Kidney (tissue), 14 donors: ENCODE results near the gene TCF12. TPM values are rescaled to one million over a fixed set of nuclear protein-coding genes. Genes with fewer than 3 reads are reported as not detected.

Experiments
- DNase-seq, 5 donors: peaks; one replicate each; pipeline ENCODE4 v3.0.0-alpha.2; 2013 to 2020
- FAIRE-seq: peaks from 2 replicates; lab custom pipeline; 2012; peaks lifted over from hg19 to GRCh38; lab: Jason Lieb, UNC
- H3K27ac ChIP-seq, 2 donors: one replicate each; pipeline ENCODE4 v1.7.0; 2013; ENCODE audit warnings: low read depth in 2 of 2, low read length in 2 of 2, inconsistent platforms in 1 of 2
- H3K27me3 ChIP-seq: one replicate; pipeline ENCODE4 v1.7.1; 2013; ENCODE audit warnings: low read length, inconsistent platforms; ENCODE audit not compliant: control insufficient read depth, insufficient read depth
- H3K36me3 ChIP-seq, 3 donors: one replicate each; pipeline versions ENCODE4 v1.7.0 to v1.7.1; 2013; ENCODE audit warnings: low read length in 3 of 3, control low read depth in 1 of 3, inconsistent platforms in 1 of 3; ENCODE audit not compliant: insufficient read depth in 3 of 3, control insufficient read depth in 2 of 3
- H3K4me1 ChIP-seq, 3 donors: one replicate each; pipeline versions ENCODE4 v1.7.0 to v1.7.1; 2013; ENCODE audit warnings: low read length in 3 of 3, inconsistent platforms in 1 of 3, low read depth in 1 of 3; ENCODE audit not compliant: control insufficient read depth in 2 of 3, insufficient read depth in 2 of 3
- H3K4me3 ChIP-seq, 3 donors: one replicate each; pipeline versions ENCODE4 v1.7.0 to v1.8.1; 2013; ENCODE audit warnings: low read length in 3 of 3, control low read depth in 1 of 3, inconsistent platforms in 1 of 3
- H3K9ac ChIP-seq, 3 donors: one replicate each; pipeline versions ENCODE4 v1.7.0 to v1.7.1; 2013; ENCODE audit warnings: low read length in 3 of 3, control low read depth in 1 of 3, inconsistent platforms in 1 of 3
- H3K9me3 ChIP-seq, 3 donors: one replicate each; pipeline versions ENCODE4 v1.7.0 to v1.7.1; 2013; ENCODE audit warnings: low read length in 3 of 3, control low read depth in 1 of 3, inconsistent platforms in 1 of 3; ENCODE audit not compliant: control insufficient read depth in 2 of 3, insufficient read depth in 1 of 3
- intact Hi-C: fragments of 100-400 bp; cut with DNase I; formaldehyde crosslinking; loops from one replicate; pipeline ENCODE4 v1.11.1; 2022
- polyA plus RNA-seq: library from polyadenylated mRNA; stranded (reverse); fragments of 350-450 nt; fragmentation: Illumina TruSeq; extraction: RNeasy Lipid Tissue Mini Kit (QIAGEN cat#74804); gene quantifications from one replicate; pipeline ENCODE4 v1.2.3, GENCODE V29; 2014; ENCODE audit warnings: low read depth, low replicate concordance; ENCODE audit not compliant: insufficient read depth
- total RNA-seq: library from RNA; stranded (reverse); fragmentation: NEBNext Ultra II Directional; extraction: Animal tissue kit (Norgen Biotek cat#: 25700); gene quantifications from one replicate; pipeline ENCODE4 v1.2.1, GENCODE V29; 2021
- TF ChIP-seq, protein P1 (sequence below): IDR thresholded peaks from 3 replicates; pipeline ENCODE4 v1.5.1; 2012; ENCODE audit warnings: mild to moderate bottlenecking, moderate library complexity, borderline replicate concordance; ENCODE audit not compliant: insufficient read depth; ENCODE audit errors: extremely low read depth
- donor health status: control.
- donor health status: control.
- donor health status: control.
- donor health status: control.
- donor health status: control.
- donor health status: DM: yes; HTN: yes; CAD: no.
- donor health status: Normal renal cell carcinoma (clear cell type).

TCF12 gene
- total and polyA plus RNA-seq, 2 donors from 2014 or later = 16.3 to 116 TPM

DNA sequence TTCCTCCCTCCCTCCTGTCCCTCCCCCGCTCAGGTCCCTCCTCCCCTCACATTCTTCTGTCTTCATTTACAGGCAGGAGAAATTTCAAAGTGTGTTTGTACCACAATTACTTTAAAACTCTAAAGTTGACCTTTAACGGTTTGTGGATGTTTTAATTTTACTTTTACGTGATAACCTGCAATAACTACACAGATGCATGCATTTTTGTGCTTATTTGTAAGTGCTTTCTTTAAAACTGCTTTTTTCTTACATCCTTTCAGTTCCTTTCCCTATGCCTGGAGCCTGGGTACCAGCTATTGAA, 406.1 kb downstream of the TCF12 start:
- peak overlapping the region in 1 of 2 donors; percentile 5 for H3K27ac ChIP-seq
- no peak overlapping the region for H3K4me3 ChIP-seq
- H3K9ac ChIP-seq = no peak overlapping the region
- FAIRE-seq (no peak), DNase-seq (peak in 1 of 5 donors; percentile 70)
- no peaks in the 10 kb centered on the region for H3K27me3 ChIP-seq
- H3K36me3 ChIP-seq = no peaks in the 10 kb centered on the region
- TF ChIP-seq, protein P1, sequence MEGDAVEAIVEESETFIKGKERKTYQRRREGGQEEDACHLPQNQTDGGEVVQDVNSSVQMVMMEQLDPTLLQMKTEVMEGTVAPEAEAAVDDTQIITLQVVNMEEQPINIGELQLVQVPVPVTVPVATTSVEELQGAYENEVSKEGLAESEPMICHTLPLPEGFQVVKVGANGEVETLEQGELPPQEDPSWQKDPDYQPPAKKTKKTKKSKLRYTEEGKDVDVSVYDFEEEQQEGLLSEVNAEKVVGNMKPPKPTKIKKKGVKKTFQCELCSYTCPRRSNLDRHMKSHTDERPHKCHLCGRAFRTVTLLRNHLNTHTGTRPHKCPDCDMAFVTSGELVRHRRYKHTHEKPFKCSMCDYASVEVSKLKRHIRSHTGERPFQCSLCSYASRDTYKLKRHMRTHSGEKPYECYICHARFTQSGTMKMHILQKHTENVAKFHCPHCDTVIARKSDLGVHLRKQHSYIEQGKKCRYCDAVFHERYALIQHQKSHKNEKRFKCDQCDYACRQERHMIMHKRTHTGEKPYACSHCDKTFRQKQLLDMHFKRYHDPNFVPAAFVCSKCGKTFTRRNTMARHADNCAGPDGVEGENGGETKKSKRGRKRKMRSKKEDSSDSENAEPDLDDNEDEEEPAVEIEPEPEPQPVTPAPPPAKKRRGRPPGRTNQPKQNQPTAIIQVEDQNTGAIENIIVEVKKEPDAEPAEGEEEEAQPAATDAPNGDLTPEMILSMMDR = no peak
- peaks cover 0 to 10% (median 0%) of the 10 kb centered on the region in 3 donors for H3K4me1 ChIP-seq
- intact Hi-C loops = no loop called here
- no peaks in the 10 kb centered on the region for H3K9me3 ChIP-seq

DNA sequence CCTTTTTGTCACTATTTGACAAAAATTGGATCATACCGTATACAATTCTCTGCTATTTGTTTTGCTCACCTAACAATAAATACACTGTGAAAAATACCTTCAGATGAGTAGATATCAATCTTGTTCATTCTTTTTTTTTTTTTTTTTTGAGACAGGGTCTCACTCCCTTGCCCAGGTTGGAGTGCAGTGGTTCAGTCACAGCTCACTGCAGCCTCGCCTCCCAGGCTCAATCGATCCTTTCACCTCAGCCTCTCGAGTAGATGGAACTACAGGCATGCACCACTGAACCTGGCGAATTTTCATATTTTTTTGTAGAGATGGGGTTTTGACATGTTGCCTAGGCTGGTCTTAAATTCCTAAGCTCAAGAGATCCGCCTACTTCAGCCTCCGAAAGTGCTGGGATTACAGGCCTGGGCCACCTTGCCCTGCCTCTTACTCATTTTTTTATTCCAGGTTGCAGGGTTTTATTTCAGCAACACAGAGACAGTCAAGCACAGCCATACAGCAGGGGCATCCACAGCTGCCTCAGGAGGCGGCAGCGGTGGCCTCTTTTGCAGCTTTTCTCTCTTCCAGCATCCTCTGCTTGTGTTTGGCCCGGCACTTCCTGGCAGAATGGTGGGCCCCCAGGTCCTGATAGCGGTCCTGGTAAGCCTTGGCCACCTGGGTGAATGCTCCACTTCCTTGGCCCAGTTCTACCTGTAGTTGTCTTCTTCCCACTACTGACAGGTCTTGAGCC, 406.7 kb downstream of the TCF12 start:
- Histone ChIP-seq H3K9me3 (no peaks in the 10 kb centered on the region), H3K36me3 (no peaks in the 10 kb centered on the region), H3K4me3 (no peak overlapping the region), H3K27me3 (no peaks in the 10 kb centered on the region), H3K4me1 (peaks cover 0 to 10% (median 0%) of the 10 kb centered on the region in 3 donors), H3K27ac (peak overlapping the region in 1 of 2 donors; percentile 5), H3K9ac (no peak overlapping the region)
- DNase-seq (no peak), FAIRE-seq (no peak)
- intact Hi-C loops = no loop called here
- TF ChIP-seq, protein P1 = no peak

DNA sequence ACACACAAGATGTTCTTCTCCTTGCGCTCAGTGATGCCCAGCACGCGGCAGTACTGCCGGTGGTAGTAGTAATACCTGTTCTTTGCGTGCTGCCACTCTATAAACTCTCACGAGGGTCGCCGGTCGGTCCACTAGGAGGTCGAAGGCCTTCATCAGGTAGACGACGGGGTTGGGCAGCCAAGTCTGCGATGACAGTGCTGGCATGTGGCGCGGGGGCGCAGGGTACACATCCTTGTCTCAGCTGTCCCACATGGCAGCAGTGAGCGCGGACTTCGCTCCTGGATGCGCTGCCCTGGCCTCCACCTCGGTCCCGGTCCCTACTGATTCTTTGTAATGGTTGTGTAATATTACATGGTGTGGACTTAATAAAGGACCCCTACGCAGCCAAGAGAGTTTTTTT, 407.8 kb downstream of the TCF12 start:
- TF ChIP-seq, protein P1 = no peak
- Histone ChIP-seq H3K36me3 (no peaks in the 10 kb centered on the region), H3K9ac (no peak overlapping the region), H3K9me3 (no peaks in the 10 kb centered on the region), H3K27ac (peak overlapping the region in 1 of 2 donors; percentile 28), H3K4me1 (peaks cover 0 to 10% (median 0%) of the 10 kb centered on the region in 3 donors), H3K4me3 (no peak overlapping the region), H3K27me3 (no peaks in the 10 kb centered on the region)
- DNase-seq (no peak), FAIRE-seq (no peak)
- intact Hi-C loops = no loop called here

DNA sequence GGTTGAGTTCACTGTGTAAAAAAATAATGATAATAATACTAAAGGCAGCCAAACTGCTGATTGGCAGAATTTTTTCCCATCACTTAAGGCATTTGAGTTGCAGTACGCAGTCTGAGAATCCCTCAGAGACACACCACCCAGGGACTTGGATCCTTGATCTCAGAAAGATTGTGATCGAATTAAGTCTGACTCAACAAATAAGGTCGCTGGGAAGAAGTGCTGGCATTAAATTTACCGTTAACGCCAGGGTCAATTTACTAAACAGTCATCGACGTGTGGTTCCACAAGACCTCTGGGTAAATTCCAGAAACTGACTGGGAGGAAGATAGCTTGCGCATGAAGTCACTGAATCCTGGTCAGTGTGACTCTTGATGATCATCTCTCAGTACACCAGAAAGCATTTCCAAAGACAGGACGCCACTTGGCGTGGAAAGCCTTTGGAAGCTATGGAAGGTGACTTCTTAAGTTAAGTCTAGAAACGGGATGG, 409.6 kb downstream of the TCF12 start:
- Histone ChIP-seq H3K4me3 (no peak overlapping the region), H3K27me3 (no peaks in the 10 kb centered on the region), H3K9ac (no peak overlapping the region), H3K9me3 (no peaks in the 10 kb centered on the region), H3K27ac (no peak overlapping the region), H3K4me1 (peaks cover 0 to 9% (median 0%) of the 10 kb centered on the region in 3 donors), H3K36me3 (no peaks in the 10 kb centered on the region)
- FAIRE-seq = no peak
- intact Hi-C loops = no loop called here
- TF ChIP-seq, protein P1 = no peak
- DNase-seq = no peak
